ENCODE measurements around the gene NSMCE1.

NSMCE1 gene

GRCh38 chr16:27244363-27244755 lies 24.2 kb downstream of the NSMCE1 start:
- Histone ChIP-seq H3K36me3 (ENCODE audit: control insufficient read depth in 4 of 4, insufficient read depth in 4 of 4, low read length in 3 of 4) (peaks cover 0 to 7% (median 2%) of the 10 kb centered on the region in 4 experiments), H3K4me1 (ENCODE audit: control extremely low read depth in 1 of 4, control insufficient read depth in 4 of 4, insufficient read depth in 4 of 4, low read length in 3 of 4) (peaks cover 5 to 71% (median 58%) of the 10 kb centered on the region in 4 experiments), H3K4me3 (ENCODE audit: control insufficient read depth in 1 of 7, extremely low read depth in 1 of 7, insufficient read depth in 4 of 7, low read depth in 2 of 7, low read length in 6 of 7) (peak overlapping the region in 1 of 7 experiments; percentile 45), H3K27me3 (replicated peaks in 2 of 5; ENCODE audit: control insufficient read depth in 4 of 5, insufficient read depth in 5 of 5, low read length in 4 of 5) (no peaks in the 10 kb centered on the region), H3K27ac (ENCODE audit: insufficient read depth in 1 of 2, low read depth in 1 of 2, low read length in 2 of 2, poor library complexity in 1 of 2, severe bottlenecking in 2 of 2) (no peak overlapping the region), H3K9me3 (ENCODE audit: control extremely low read depth in 1 of 5, control insufficient read depth in 4 of 5, insufficient read depth in 2 of 5, low read depth in 1 of 5, low read length in 4 of 5) (peaks cover 0 to 2% (median 0%) of the 10 kb centered on the region in 5 experiments)
- 92% methylated on average over 7 of the region's 7 CpGs for WGBS (ENCODE audit: insufficient coverage)
- CTCF ChIA-PET = interaction anchor here (0.7 to 3.2 kb wide), 6 partner anchors 9 to 82 kb away, joined by 3 to 19 read pairs (median 6); no protein-coding TSS in a partner anchor
- POLR2A ChIA-PET = interaction anchor here (0.6 to 1.2 kb wide), 2 partner anchors 10 to 97 kb away, joined by 3 read pairs; no protein-coding TSS in a partner anchor
- DNase-seq = no peak

- Histone ChIP-seq H3K36me3 (ENCODE audit: control insufficient read depth in 4 of 4, insufficient read depth in 4 of 4, low read length in 3 of 4) (peaks cover 0 to 5% (median 2%) of the 10 kb centered on the region in 4 experiments), H3K27ac (ENCODE audit: insufficient read depth in 1 of 2, low read depth in 1 of 2, low read length in 2 of 2, poor library complexity in 1 of 2, severe bottlenecking in 2 of 2) (no peak overlapping the region), H3K4me3 (ENCODE audit: control insufficient read depth in 1 of 7, extremely low read depth in 1 of 7, insufficient read depth in 4 of 7, low read depth in 2 of 7, low read length in 6 of 7) (peak overlapping the region in 3 of 7 experiments; percentile 50 to 76 (median 65)), H3K4me1 (ENCODE audit: control extremely low read depth in 1 of 4, control insufficient read depth in 4 of 4, insufficient read depth in 4 of 4, low read length in 3 of 4) (peaks cover 5 to 76% (median 61%) of the 10 kb centered on the region in 4 experiments), H3K9me3 (ENCODE audit: control extremely low read depth in 1 of 5, control insufficient read depth in 4 of 5, insufficient read depth in 2 of 5, low read depth in 1 of 5, low read length in 4 of 5) (peaks cover 0 to 2% (median 0%) of the 10 kb centered on the region in 5 experiments), H3K27me3 (replicated peaks in 2 of 5; ENCODE audit: control insufficient read depth in 4 of 5, insufficient read depth in 5 of 5, low read length in 4 of 5) (no peaks in the 10 kb centered on the region)
- ChIA-PET CTCF (interaction anchor here (0.7 to 3.2 kb wide), 7 partner anchors 9 to 83 kb away, joined by 3 to 19 read pairs (median 5); no protein-coding TSS in a partner anchor), POLR2A (interaction anchor here (1.2 kb wide), 1 partner anchor 9 kb away, joined by 3 read pairs; no protein-coding TSS in a partner anchor)
- WGBS (ENCODE audit: insufficient coverage) = 97% methylated on average over 10 of the region's 11 CpGs
- DNase-seq = no peak
These were observed 24.7 kb downstream of the NSMCE1 start for GRCh38 chr16:27243725-27244362.

GRCh38 chr16:27242868-27243590 lies 25.5 kb downstream of the NSMCE1 start:
- Histone ChIP-seq H3K4me1 (ENCODE audit: control extremely low read depth in 1 of 4, control insufficient read depth in 4 of 4, insufficient read depth in 4 of 4, low read length in 3 of 4) (peaks cover 5 to 84% (median 69%) of the 10 kb centered on the region in 4 experiments), H3K9me3 (ENCODE audit: control extremely low read depth in 1 of 5, control insufficient read depth in 4 of 5, insufficient read depth in 2 of 5, low read depth in 1 of 5, low read length in 4 of 5) (peaks cover 0 to 2% (median 0%) of the 10 kb centered on the region in 5 experiments), H3K4me3 (ENCODE audit: control insufficient read depth in 1 of 7, extremely low read depth in 1 of 7, insufficient read depth in 4 of 7, low read depth in 2 of 7, low read length in 6 of 7) (peak overlapping the region in 6 of 7 experiments; percentile 30 to 76 (median 54)), H3K27ac (ENCODE audit: insufficient read depth in 1 of 2, low read depth in 1 of 2, low read length in 2 of 2, poor library complexity in 1 of 2, severe bottlenecking in 2 of 2) (peak overlapping the region in 1 of 2 experiments; percentile 56), H3K27me3 (replicated peaks in 2 of 5; ENCODE audit: control insufficient read depth in 4 of 5, insufficient read depth in 5 of 5, low read length in 4 of 5) (no peaks in the 10 kb centered on the region), H3K36me3 (ENCODE audit: control insufficient read depth in 4 of 4, insufficient read depth in 4 of 4, low read length in 3 of 4) (peaks cover 0 to 5% (median 2%) of the 10 kb centered on the region in 4 experiments)
- WGBS (ENCODE audit: insufficient coverage) = 0% methylated on average over 11 of the region's 13 CpGs
- POLR2A ChIA-PET = interaction anchor here (1.2 kb wide), 1 partner anchor 8 kb away, joined by 3 read pairs; no protein-coding TSS in a partner anchor
- peak in 2 of 3 donors; percentile 82 to 85 for DNase-seq
- CTCF ChIA-PET = interaction anchor here (1.0 to 3.2 kb wide), 7 partner anchors 8 to 84 kb away, joined by 3 to 19 read pairs (median 5); no protein-coding TSS in a partner anchor

- Histone ChIP-seq H3K9me3 (ENCODE audit: control extremely low read depth in 1 of 5, control insufficient read depth in 4 of 5, insufficient read depth in 2 of 5, low read depth in 1 of 5, low read length in 4 of 5) (no peaks in the 10 kb centered on the region), H3K27me3 (replicated peaks in 2 of 5; ENCODE audit: control insufficient read depth in 4 of 5, insufficient read depth in 5 of 5, low read length in 4 of 5) (no peaks in the 10 kb centered on the region), H3K36me3 (ENCODE audit: control insufficient read depth in 4 of 4, insufficient read depth in 4 of 4, low read length in 3 of 4) (peaks cover 0 to 5% (median 1%) of the 10 kb centered on the region in 4 experiments), H3K27ac (ENCODE audit: insufficient read depth in 1 of 2, low read depth in 1 of 2, low read length in 2 of 2, poor library complexity in 1 of 2, severe bottlenecking in 2 of 2) (no peak overlapping the region), H3K4me1 (ENCODE audit: control extremely low read depth in 1 of 4, control insufficient read depth in 4 of 4, insufficient read depth in 4 of 4, low read length in 3 of 4) (peaks cover 5 to 90% (median 76%) of the 10 kb centered on the region in 4 experiments), H3K4me3 (ENCODE audit: control insufficient read depth in 1 of 7, extremely low read depth in 1 of 7, insufficient read depth in 4 of 7, low read depth in 2 of 7, low read length in 6 of 7) (peak overlapping the region in 5 of 7 experiments; percentile 30 to 76 (median 58))
- DNase-seq = no peak
- POLR2A ChIA-PET = no interaction called here
- WGBS (ENCODE audit: insufficient coverage) = no CpG with 5 or more reads among the region's 2 CpGs
- CTCF ChIA-PET = interaction anchor here (1.0 to 3.2 kb wide), 4 partner anchors 16 to 126 kb away, joined by 3 to 11 read pairs (median 4); no protein-coding TSS in a partner anchor
These were observed 26.2 kb downstream of the NSMCE1 start for GRCh38 chr16:27242398-27242797.

- H3K9me3 ChIP-seq (ENCODE audit: control extremely low read depth in 1 of 5, control insufficient read depth in 4 of 5, insufficient read depth in 2 of 5, low read depth in 1 of 5, low read length in 4 of 5) = no peaks in the 10 kb centered on the region
- H3K27ac ChIP-seq (ENCODE audit: insufficient read depth in 1 of 2, low read depth in 1 of 2, low read length in 2 of 2, poor library complexity in 1 of 2, severe bottlenecking in 2 of 2) = no peak overlapping the region
- ChIA-PET CTCF (interaction anchor here (1.3 to 3.2 kb wide), 4 partner anchors 8 to 127 kb away, joined by 3 to 11 read pairs (median 4); no protein-coding TSS in a partner anchor), POLR2A (no interaction called here)
- H3K4me3 ChIP-seq (ENCODE audit: control insufficient read depth in 1 of 7, extremely low read depth in 1 of 7, insufficient read depth in 4 of 7, low read depth in 2 of 7, low read length in 6 of 7) = no peak overlapping the region
- peaks cover 2 to 92% (median 79%) of the 10 kb centered on the region in 4 experiments for H3K4me1 ChIP-seq (ENCODE audit: control extremely low read depth in 1 of 4, control insufficient read depth in 4 of 4, insufficient read depth in 4 of 4, low read length in 3 of 4)
- peaks cover 0 to 5% (median 1%) of the 10 kb centered on the region in 4 experiments for H3K36me3 ChIP-seq (ENCODE audit: control insufficient read depth in 4 of 4, insufficient read depth in 4 of 4, low read length in 3 of 4)
- WGBS (ENCODE audit: insufficient coverage) = 100% methylated on average over 6 of the region's 13 CpGs
- DNase-seq = no peak
- H3K27me3 ChIP-seq (replicated peaks in 2 of 5; ENCODE audit: control insufficient read depth in 4 of 5, insufficient read depth in 5 of 5, low read length in 4 of 5) = no peaks in the 10 kb centered on the region
These were observed 26.9 kb downstream of the NSMCE1 start for GRCh38 chr16:27241658-27242057.

GRCh38 chr16:27240948-27241531 lies 27.5 kb downstream of the NSMCE1 start:
- POLR2A ChIA-PET = no interaction called here
- peaks cover 5 to 94% (median 81%) of the 10 kb centered on the region in 4 experiments for H3K4me1 ChIP-seq (ENCODE audit: control extremely low read depth in 1 of 4, control insufficient read depth in 4 of 4, insufficient read depth in 4 of 4, low read length in 3 of 4)
- CTCF ChIA-PET = interaction anchor here (1.1 to 1.4 kb wide), 3 partner anchors 9 to 128 kb away, joined by 3 to 4 read pairs (median 4); no protein-coding TSS in a partner anchor
- H3K27me3 ChIP-seq (replicated peaks in 2 of 5; ENCODE audit: control insufficient read depth in 4 of 5, insufficient read depth in 5 of 5, low read length in 4 of 5) = no peaks in the 10 kb centered on the region
- WGBS (ENCODE audit: insufficient coverage) = 96% methylated on average over 5 of the region's 6 CpGs
- H3K36me3 ChIP-seq (ENCODE audit: control insufficient read depth in 4 of 4, insufficient read depth in 4 of 4, low read length in 3 of 4) = peaks cover 0 to 5% (median 1%) of the 10 kb centered on the region in 4 experiments
- no peak for DNase-seq
- no peak overlapping the region for H3K4me3 ChIP-seq (ENCODE audit: control insufficient read depth in 1 of 7, extremely low read depth in 1 of 7, insufficient read depth in 4 of 7, low read depth in 2 of 7, low read length in 6 of 7)
- H3K9me3 ChIP-seq (ENCODE audit: control extremely low read depth in 1 of 5, control insufficient read depth in 4 of 5, insufficient read depth in 2 of 5, low read depth in 1 of 5, low read length in 4 of 5) = no peaks in the 10 kb centered on the region
- H3K27ac ChIP-seq (ENCODE audit: insufficient read depth in 1 of 2, low read depth in 1 of 2, low read length in 2 of 2, poor library complexity in 1 of 2, severe bottlenecking in 2 of 2) = no peak overlapping the region

Measured in common myeloid progenitor, CD34-positive (primary cell).